Activated CD4-positive, alpha-beta T cell treated with anti-CD3 and anti-CD28 coated beads, Interleukin-2, amount 10 ng/mL, durations not matched to agents 7 days and 5 days (primary cell): ENCODE measurements around the gene C11orf91. TPM values are rescaled to one million over a fixed set of nuclear protein-coding genes. Genes with fewer than 3 reads are reported as not detected.

Source experiments
- CTCF ChIA-PET: fragments of 350-600 bp; sonication (Branson Sonifier 250); formaldehyde crosslinking; loops from one replicate; lab custom pipeline; 2021; ENCODE audit warnings: antibody characterized with exemption; lab: Charles Lee
- POLR2A ChIA-PET: fragments of 350-600 bp; sonication (Branson Sonifier 250); formaldehyde crosslinking; loops from one replicate; lab custom pipeline; 2021; ENCODE audit warnings: antibody characterized with exemption; lab: Charles Lee
- DNase-seq: peaks from one replicate; pipeline ENCODE4 v3.0.0-alpha.2; 2020
- H3K27ac Mint-ChIP-seq: one replicate; pipeline ENCODE4 v1.8.0; 2021; ENCODE audit warnings: mild to moderate bottlenecking, moderate library complexity, mixed read lengths
- H3K27me3 Mint-ChIP-seq: one replicate; pipeline ENCODE4 v1.8.0; 2021; ENCODE audit warnings: mixed read lengths
- H3K36me3 Mint-ChIP-seq: one replicate; pipeline ENCODE4 v1.8.0; 2021; ENCODE audit warnings: low read depth, mixed read lengths
- H3K4me1 Mint-ChIP-seq: one replicate; pipeline ENCODE4 v1.8.0; 2021; ENCODE audit warnings: mixed read lengths
- H3K4me3 Mint-ChIP-seq: one replicate; pipeline ENCODE4 v1.8.0; 2021; ENCODE audit warnings: mild to moderate bottlenecking, moderate library complexity, mixed read lengths
- H3K9me3 Mint-ChIP-seq: one replicate; pipeline ENCODE4 v1.8.0; 2021; ENCODE audit warnings: mixed read lengths
- total RNA-seq, 2 experiments: library from RNA; stranded (reverse); gene quantifications; one replicate each; pipeline ENCODE4 v1.2.3, GENCODE V29; 2021

Gene C11orf91
- total RNA-seq, 2 experiments from 2014 or later: 0.25 to 0.27 TPM

DNA sequence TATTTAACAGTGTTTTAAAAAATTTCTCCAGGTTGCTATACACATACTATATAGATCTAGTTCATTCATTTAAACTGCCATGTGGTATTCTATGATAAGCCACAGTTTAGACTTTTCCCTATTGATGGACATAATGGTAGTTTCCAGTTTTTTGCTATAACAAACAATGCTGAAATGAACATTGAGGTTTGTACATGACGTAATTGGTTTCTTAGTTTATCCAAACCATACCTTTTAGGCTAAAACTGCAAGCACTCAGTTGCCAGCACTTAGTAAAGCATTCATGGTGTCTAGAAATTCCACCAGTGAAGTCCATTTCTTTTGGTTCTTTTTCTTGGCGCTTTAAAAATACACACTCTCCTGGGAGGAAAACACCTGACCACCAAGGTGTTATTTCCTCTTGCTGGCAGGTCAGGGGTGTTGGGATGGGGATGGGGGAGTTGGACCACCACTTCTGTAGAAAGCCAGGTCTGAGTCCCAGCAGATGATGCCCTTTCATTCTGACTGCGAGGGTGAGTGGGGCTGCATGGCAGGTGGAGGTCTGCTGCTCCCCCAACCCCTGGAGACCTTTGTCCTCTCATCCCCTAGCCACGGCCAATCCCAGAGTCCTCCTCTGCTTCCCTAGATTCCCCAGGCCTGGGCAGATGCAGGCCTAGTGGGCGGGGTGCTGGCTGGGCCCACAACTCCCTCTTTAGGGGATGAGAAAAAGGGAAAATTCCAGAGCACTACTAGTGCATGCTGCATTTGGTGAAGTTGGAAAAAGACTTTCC lies 41.1 kb downstream of the C11orf91 start:
- no peaks in the 10 kb centered on the region for H3K4me1 Mint-ChIP-seq
- no peak overlapping the region for H3K4me3 Mint-ChIP-seq
- H3K27me3 Mint-ChIP-seq: peaks cover 3% of the 10 kb centered on the region
- no peaks in the 10 kb centered on the region for H3K36me3 Mint-ChIP-seq
- POLR2A ChIA-PET: no interaction called here
- no peak for DNase-seq
- H3K27ac Mint-ChIP-seq: no peak overlapping the region
- H3K9me3 Mint-ChIP-seq: no peaks in the 10 kb centered on the region
- CTCF ChIA-PET: no interaction called here

DNA sequence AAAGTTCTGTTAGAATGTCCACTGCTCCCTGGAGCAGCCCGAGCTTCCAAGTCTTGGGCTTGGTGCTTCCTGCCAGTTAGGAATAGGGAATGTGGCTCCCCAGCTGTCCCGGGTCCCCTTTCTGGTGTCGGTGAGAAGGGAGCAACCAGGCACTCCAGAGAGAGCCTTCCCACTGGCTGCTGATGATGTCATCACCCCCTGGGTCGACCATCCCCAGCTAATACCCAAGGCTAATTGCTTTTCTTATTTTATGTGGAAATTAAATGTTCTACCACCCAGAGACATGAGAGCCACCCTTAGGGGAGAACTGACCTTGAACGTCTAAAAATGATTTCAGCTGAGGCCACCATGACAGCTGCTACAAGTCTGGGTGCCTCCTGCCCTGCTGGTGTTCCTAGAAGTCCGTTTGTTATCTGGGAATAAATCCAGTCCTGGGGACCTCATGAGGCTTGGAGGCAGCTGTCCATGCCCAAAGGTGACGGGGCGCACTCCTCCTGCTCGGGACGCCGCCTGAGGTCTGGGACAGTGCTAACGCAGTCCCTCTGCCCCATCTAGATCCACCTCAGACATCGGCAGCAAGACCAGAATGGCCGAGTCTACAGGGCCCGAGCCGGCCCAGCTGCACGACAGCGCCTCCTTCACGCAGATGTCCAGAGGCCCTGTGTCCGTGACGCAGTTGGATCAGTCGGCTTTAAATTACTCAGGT lies 42.3 kb downstream of the C11orf91 start:
- DNase-seq: no peak
- no peaks in the 10 kb centered on the region for H3K9me3 Mint-ChIP-seq
- POLR2A ChIA-PET: no interaction called here
- H3K36me3 Mint-ChIP-seq: no peaks in the 10 kb centered on the region
- H3K4me1 Mint-ChIP-seq: no peaks in the 10 kb centered on the region
- no peak overlapping the region for H3K4me3 Mint-ChIP-seq
- no peak overlapping the region for H3K27ac Mint-ChIP-seq
- H3K27me3 Mint-ChIP-seq: peaks cover 2% of the 10 kb centered on the region
- CTCF ChIA-PET: no interaction called here

DNA sequence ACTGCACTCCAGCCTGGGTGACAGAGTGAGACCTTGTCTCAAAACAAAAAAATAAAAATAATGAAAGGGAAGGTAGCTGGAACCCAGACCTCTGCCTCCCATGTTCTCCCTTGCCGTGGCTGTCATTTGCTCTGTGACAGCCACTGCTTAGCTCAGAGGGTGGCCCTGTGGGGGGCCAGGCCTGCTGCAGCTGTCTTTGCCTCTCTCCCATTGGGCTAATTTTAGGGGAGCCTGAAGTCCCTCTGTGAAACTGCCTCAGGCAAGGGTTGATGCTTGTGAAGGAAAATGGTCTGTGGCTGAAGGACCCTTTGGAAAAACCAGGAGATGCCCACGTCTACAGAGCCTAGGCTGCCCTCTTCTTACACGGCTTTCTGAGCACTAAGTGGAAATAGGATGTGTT lies 42.9 kb downstream of the C11orf91 start:
- Mint-ChIP-seq H3K4me3 (no peak overlapping the region), H3K36me3 (no peaks in the 10 kb centered on the region), H3K4me1 (no peaks in the 10 kb centered on the region), H3K27me3 (no peaks in the 10 kb centered on the region), H3K9me3 (no peaks in the 10 kb centered on the region), H3K27ac (no peak overlapping the region)
- no peak for DNase-seq
- POLR2A ChIA-PET: no interaction called here
- CTCF ChIA-PET: no interaction called here

DNA sequence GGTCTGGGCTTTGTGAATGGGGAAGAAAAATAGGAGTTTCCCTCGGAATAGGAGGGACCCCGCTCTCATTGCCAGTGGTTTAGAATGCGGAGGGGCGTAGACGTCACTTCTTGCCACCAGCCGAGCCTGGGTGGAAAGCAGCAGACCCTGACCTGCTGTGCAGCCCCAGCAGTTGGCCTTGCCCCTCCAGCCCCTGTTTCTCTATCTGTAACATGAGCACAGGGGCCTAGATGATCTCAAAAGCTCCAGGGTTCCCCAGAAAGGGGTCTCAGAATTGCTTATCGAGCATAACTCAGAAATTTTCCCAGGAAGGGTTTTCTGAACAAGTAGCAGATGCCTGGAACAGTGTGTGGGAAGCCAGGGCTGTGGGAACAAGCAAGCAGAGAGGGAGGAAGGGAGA lies 43.9 kb downstream of the C11orf91 start:
- ChIA-PET POLR2A (no interaction called here), CTCF (no interaction called here)
- Mint-ChIP-seq H3K27me3 (no peaks in the 10 kb centered on the region), H3K36me3 (no peaks in the 10 kb centered on the region), H3K4me1 (no peaks in the 10 kb centered on the region), H3K4me3 (no peak overlapping the region), H3K9me3 (no peaks in the 10 kb centered on the region), H3K27ac (no peak overlapping the region)
- DNase-seq: no peak

DNA sequence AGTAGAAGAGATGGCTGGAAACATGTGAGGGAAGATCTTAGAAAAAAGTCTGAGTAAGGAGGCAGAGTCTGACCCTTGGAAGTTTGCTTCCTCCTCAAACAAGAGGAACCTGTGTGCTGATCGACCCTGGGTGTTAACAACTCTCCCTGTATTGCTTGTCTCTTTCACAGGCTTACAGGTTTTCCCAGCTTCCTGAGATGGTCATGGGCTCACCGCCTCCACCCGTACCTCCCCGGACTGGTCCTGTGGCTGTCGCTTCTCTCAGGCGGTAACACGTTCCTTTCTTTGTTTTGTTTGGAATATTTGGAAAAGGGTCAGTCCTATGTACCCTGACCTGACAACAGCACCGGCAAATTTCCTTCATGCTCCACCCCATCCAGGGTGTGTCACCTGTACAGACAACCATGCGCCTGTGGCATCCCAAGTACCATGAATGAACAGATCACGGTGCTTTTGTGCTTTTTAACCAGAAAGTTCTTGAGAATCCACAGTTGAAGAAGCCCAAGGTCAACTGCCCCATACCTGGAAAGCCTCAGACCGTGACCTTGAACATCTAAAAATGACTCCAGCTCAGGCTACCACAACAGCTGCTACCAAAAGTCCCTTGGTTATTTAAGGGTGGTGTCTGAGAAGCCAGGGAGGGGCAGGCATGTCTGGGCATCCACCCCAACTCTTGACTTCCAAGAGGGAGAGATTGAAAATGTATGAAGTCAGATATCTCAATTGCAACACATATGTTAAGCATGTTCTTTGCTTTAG lies 44.6 kb downstream of the C11orf91 start:
- Mint-ChIP-seq H3K9me3 (no peaks in the 10 kb centered on the region), H3K4me1 (no peaks in the 10 kb centered on the region)

DNA sequence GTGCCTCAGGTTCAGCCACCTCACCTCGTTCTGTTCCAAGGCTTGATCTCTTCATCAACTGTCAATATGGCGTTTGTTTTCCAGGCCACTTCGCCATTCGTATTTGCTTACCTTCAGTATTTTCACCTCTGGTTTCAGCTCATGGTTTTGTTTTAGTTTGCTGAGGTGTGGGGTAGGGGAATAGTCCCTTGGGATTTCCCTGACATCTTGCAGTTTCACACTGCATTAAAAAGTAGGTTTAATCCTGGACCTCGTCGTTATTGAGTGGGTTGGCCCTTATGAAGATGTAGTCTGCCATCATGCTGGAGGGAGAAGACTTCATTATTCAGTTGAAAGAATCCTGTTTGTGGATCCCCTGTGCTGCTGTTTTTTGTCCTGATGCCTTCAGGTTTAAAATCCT lies 46.0 kb downstream of the C11orf91 start:
- DNase-seq: no peak
- H3K9me3 Mint-ChIP-seq: no peaks in the 10 kb centered on the region
- H3K36me3 Mint-ChIP-seq: no peaks in the 10 kb centered on the region
- ChIA-PET POLR2A (no interaction called here), CTCF (no interaction called here)
- H3K4me3 Mint-ChIP-seq: no peak overlapping the region
- H3K27me3 Mint-ChIP-seq: peaks cover 1% of the 10 kb centered on the region
- H3K4me1 Mint-ChIP-seq: no peaks in the 10 kb centered on the region
- H3K27ac Mint-ChIP-seq: no peak overlapping the region

More for the DNA sequence above, 44.6 kb downstream of the C11orf91 start:
- Mint-ChIP-seq H3K27ac (no peak overlapping the region), H3K36me3 (no peaks in the 10 kb centered on the region), H3K4me3 (no peak overlapping the region), H3K27me3 (no peaks in the 10 kb centered on the region)
- CTCF ChIA-PET: no interaction called here
- no peak for DNase-seq
- POLR2A ChIA-PET: no interaction called here

DNA sequence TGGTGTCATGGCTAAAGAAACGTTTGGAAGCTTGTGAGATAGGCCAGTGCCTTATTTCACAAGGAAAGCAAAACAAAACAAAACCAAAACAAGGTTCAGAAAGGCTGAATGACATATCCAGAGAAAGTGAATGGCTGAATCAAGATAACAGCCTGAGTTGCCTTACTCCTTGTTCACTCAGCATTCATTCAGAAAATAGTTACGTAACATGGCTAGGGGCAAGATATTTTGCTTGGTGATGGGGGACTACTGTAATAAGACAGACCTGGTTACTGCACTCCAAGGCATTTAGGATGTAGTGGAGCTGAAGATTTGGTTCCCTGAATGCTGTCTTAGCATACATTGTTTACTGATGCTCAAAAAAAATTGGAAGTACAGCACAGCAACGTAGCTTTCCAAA lies 47.7 kb downstream of the C11orf91 start:
- no peak overlapping the region for H3K27ac Mint-ChIP-seq
- peaks cover 3% of the 10 kb centered on the region for H3K27me3 Mint-ChIP-seq
- no peaks in the 10 kb centered on the region for H3K36me3 Mint-ChIP-seq
- no peak for DNase-seq
- no peaks in the 10 kb centered on the region for H3K9me3 Mint-ChIP-seq
- ChIA-PET CTCF (no interaction called here), POLR2A (no interaction called here)
- H3K4me3 Mint-ChIP-seq: no peak overlapping the region
- no peaks in the 10 kb centered on the region for H3K4me1 Mint-ChIP-seq

DNA sequence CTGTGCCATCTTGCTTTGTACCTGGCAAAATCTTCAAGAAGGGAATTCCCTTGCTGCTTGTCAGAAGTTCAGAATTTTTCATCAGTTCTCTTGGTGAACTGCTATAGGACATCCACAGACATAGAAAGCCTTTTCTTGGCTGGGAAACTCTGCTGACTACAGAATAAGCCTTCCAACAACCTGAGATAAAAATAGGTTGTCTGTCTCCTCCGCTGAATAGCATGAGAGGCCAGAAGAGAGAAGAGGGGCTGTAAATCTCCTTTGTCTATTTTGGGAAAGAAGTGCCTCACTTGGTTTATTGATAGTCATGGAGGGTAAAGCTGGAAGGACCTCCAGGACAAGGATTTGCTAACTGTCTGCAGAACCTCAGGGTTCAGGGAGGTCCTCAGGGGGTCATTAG lies 48.2 kb downstream of the C11orf91 start:
- H3K27me3 Mint-ChIP-seq: peaks cover 3% of the 10 kb centered on the region
- ChIA-PET POLR2A (no interaction called here), CTCF (no interaction called here)
- H3K27ac Mint-ChIP-seq: no peak overlapping the region
- H3K9me3 Mint-ChIP-seq: no peaks in the 10 kb centered on the region
- no peaks in the 10 kb centered on the region for H3K4me1 Mint-ChIP-seq
- no peaks in the 10 kb centered on the region for H3K36me3 Mint-ChIP-seq
- no peak for DNase-seq
- no peak overlapping the region for H3K4me3 Mint-ChIP-seq

DNA sequence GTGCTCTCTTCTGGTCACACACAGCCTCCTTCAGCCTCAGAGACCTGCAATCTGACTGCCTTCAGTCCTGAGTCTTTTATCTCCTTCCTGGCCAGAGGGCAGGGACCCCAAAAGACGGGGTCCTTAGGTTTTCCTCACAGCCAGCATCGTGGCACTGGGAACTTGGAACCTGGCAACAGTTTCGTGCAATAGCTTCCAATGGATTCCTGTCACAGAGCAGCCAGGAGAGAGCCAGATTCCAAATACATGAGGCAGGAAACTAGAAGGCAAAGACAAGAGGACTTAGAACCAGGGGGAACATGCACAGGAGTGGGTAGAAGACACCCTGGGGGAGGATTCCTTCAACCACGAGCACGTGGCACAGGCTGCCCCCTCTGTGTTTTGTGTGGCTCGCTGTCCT lies 48.6 kb downstream of the C11orf91 start:
- Mint-ChIP-seq H3K4me3 (no peak overlapping the region), H3K27me3 (peaks cover 3% of the 10 kb centered on the region), H3K27ac (no peak overlapping the region), H3K36me3 (no peaks in the 10 kb centered on the region), H3K4me1 (no peaks in the 10 kb centered on the region), H3K9me3 (no peaks in the 10 kb centered on the region)
- POLR2A ChIA-PET: no interaction called here
- CTCF ChIA-PET: no interaction called here
- no peak for DNase-seq

DNA sequence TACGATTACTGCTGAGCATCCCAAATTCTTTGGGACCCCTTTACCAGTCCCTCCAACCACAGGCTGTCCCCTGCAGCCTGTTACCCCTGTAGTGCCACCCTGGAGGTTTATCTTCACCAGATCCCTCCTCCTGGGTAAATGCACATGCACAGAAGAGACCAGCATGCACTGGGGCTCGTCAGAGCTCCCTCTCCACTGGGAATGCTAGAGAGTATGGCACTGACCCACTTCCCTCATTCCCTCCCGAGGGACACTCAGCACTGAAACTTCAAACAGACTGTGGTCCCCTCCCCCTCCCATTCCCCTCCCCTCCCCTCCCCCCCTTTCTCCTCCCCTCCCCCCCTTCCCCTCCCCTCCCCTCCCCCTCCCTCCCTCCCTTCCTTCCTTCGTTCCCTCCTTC lies 49.1 kb downstream of the C11orf91 start:
- CTCF ChIA-PET: no interaction called here

DNA sequence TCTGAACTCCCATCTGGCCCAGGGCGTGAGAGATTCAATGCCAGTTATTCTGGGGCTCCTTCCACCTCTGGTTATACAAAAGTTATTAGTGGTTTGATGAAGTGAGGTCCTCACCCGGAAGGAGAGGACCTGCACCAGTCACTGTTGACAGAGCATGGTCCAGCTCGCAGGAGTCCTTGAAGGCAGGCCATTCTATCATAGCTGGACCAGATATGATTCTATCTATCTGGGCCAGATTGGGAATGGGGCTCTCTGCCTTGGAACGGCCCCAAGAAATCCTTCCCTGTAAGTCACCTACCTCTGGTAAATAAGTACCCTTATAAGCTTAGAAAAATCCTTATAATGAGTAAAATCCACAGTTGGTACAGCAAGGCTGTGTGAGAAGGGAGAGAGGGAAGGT lies 50.7 kb downstream of the C11orf91 start:
- ChIA-PET POLR2A (no interaction called here), CTCF (no interaction called here)
- DNase-seq: no peak
- Mint-ChIP-seq H3K4me3 (no peak overlapping the region), H3K36me3 (no peaks in the 10 kb centered on the region), H3K27ac (no peak overlapping the region), H3K9me3 (no peaks in the 10 kb centered on the region), H3K27me3 (peaks cover 3% of the 10 kb centered on the region), H3K4me1 (no peaks in the 10 kb centered on the region)

More for the DNA sequence above, 49.1 kb downstream of the C11orf91 start:
- no peaks in the 10 kb centered on the region for H3K4me1 Mint-ChIP-seq
- no peaks in the 10 kb centered on the region for H3K36me3 Mint-ChIP-seq
- DNase-seq: no peak
- no peaks in the 10 kb centered on the region for H3K9me3 Mint-ChIP-seq
- POLR2A ChIA-PET: no interaction called here
- peaks cover 3% of the 10 kb centered on the region for H3K27me3 Mint-ChIP-seq
- H3K4me3 Mint-ChIP-seq: no peak overlapping the region
- H3K27ac Mint-ChIP-seq: no peak overlapping the region
